Fibroblast of pulmonary artery (primary cell): ENCODE measurements around the gene RNPC3.

ENCODE experiments used
- DNase-seq: peaks from one replicate; pipeline ENCODE4 v3.0.0-alpha.2; 2010; ENCODE audit warnings: low read depth
- H3K4me3 ChIP-seq: replicated peaks from 2 replicates; pipeline ENCODE4 v1.5.1; 2011; ENCODE audit warnings: low read depth, mild to moderate bottlenecking, control low read depth, low read length, moderate library complexity
- CTCF ChIP-seq: IDR thresholded peaks from 2 replicates; pipeline ENCODE4 v1.5.1; 2011; ENCODE audit warnings: mild to moderate bottlenecking, control low read depth, low read length, inconsistent platforms; ENCODE audit errors: missing control alignments

The RNPC3 gene

GRCh38 chr1:103509250-103509649 is 16.2 kb upstream of the RNPC3 start:
- no peak overlapping the region for H3K4me3 ChIP-seq
- no peak for TF ChIP-seq CTCF
- DNase-seq = no peak

- DNase-seq = no peak
- no peak for TF ChIP-seq CTCF
- H3K4me3 ChIP-seq = no peak overlapping the region
Observed at GRCh38 chr1:103513711-103514110, 11.8 kb upstream of the RNPC3 start.

GRCh38 chr1:103514920-103515503 is 10.5 kb upstream of the RNPC3 start:
- TF ChIP-seq CTCF = peak; percentile 75
- H3K4me3 ChIP-seq = no peak overlapping the region
- DNase-seq = peak; percentile 80

GRCh38 chr1:103516283-103516682 is 9.2 kb upstream of the RNPC3 start:
- no peak for DNase-seq
- no peak overlapping the region for H3K4me3 ChIP-seq
- TF ChIP-seq CTCF = no peak

- peak; percentile 39 for DNase-seq
- no peak for TF ChIP-seq CTCF
- no peak overlapping the region for H3K4me3 ChIP-seq
Observed at GRCh38 chr1:103516693-103517092, 8.8 kb upstream of the RNPC3 start.

GRCh38 chr1:103517380-103518047 is 8.0 kb upstream of the RNPC3 start:
- DNase-seq = peak; percentile 29
- no peak for TF ChIP-seq CTCF
- H3K4me3 ChIP-seq = no peak overlapping the region

GRCh38 chr1:103520822-103521221 is 4.7 kb upstream of the RNPC3 start:
- no peak overlapping the region for H3K4me3 ChIP-seq
- DNase-seq = no peak
- TF ChIP-seq CTCF = no peak
